Endothelial cell of umbilical vein (primary cell): Measurements from ENCODE around the gene TEX26.

Experiments used
- POLR2AphosphoS5 ChIP-seq: IDR thresholded peaks from 2 replicates; pipeline ENCODE4 v1.6.1; 2012; ENCODE audit warnings: low read depth, mild to moderate bottlenecking, control low read depth, low read length, moderate library complexity; ENCODE audit not compliant: insufficient read depth
- TF ChIP-seq, protein P1 (sequence below), 2 donors: IDR thresholded peaks; 1 replicate in 1 of 2; 2 replicates in 1 of 2; pipeline ENCODE4 v1.5.1; 2011; ENCODE audit warnings: low read length in 2 of 2, mild to moderate bottlenecking in 2 of 2, moderate library complexity in 2 of 2, control low read depth in 1 of 2, inconsistent platforms in 1 of 2, low read depth in 1 of 2; ENCODE audit not compliant: insufficient read depth in 1 of 2; ENCODE audit errors: extremely low read depth in 1 of 2

DNA sequence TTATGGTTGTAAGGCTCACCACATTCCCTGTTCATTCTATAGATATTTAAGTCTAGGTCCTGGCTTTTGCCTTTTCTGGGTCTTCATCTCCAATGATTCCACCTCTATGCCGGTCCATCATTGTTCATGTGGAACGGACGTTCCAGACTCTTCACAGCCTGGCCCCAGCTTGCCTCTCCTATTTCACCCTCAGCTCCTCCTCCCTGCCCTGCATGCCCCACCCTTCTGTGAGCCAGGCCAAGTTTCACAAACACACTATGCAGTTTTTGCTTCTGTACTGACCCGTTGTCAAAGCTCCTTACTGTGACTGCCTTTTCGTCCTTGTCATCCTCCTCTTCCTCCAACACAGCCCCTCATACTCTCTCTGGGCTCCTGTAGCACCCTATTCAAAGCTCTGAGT is 31.3 kb downstream of the TEX26 start:
- no peak for TF ChIP-seq POLR2AphosphoS5
- TF ChIP-seq, protein P1, sequence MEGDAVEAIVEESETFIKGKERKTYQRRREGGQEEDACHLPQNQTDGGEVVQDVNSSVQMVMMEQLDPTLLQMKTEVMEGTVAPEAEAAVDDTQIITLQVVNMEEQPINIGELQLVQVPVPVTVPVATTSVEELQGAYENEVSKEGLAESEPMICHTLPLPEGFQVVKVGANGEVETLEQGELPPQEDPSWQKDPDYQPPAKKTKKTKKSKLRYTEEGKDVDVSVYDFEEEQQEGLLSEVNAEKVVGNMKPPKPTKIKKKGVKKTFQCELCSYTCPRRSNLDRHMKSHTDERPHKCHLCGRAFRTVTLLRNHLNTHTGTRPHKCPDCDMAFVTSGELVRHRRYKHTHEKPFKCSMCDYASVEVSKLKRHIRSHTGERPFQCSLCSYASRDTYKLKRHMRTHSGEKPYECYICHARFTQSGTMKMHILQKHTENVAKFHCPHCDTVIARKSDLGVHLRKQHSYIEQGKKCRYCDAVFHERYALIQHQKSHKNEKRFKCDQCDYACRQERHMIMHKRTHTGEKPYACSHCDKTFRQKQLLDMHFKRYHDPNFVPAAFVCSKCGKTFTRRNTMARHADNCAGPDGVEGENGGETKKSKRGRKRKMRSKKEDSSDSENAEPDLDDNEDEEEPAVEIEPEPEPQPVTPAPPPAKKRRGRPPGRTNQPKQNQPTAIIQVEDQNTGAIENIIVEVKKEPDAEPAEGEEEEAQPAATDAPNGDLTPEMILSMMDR (IDR thresholded peaks at IDR 0.05; ENCODE audit: extremely low read depth in 1 of 2, insufficient read depth in 1 of 2, low read depth in 1 of 2, low read length in 2 of 2) = no peak
